Nephron progenitor cell (in vitro differentiated cells): Measurements from ENCODE around the gene ASIP.
"Not testable (repeated sequence)": the region's sequence is repeated elsewhere in the genome, so short reads cannot be mapped to it uniquely, and the experiment has no call there.

Experiments
- DNase-seq: peaks from one replicate; pipeline ENCODE4 v3.0.0; 2021
- H3K27ac Mint-ChIP-seq: 2 replicates; pipeline ENCODE4 v1.8.0; 2021; ENCODE audit warnings: mild to moderate bottlenecking, moderate library complexity, mixed read lengths
- H3K27me3 Mint-ChIP-seq: 2 replicates; pipeline ENCODE4 v1.8.0; 2021; ENCODE audit warnings: mild to moderate bottlenecking, low read depth, mixed read lengths; ENCODE audit not compliant: poor library complexity
- H3K36me3 Mint-ChIP-seq: 2 replicates; pipeline ENCODE4 v1.8.0; 2021; ENCODE audit warnings: low read depth, mixed read lengths
- H3K4me1 Mint-ChIP-seq: 2 replicates; pipeline ENCODE4 v1.8.0; 2021; ENCODE audit warnings: mixed read lengths
- H3K4me3 Mint-ChIP-seq: 2 replicates; pipeline ENCODE4 v1.8.0; 2021; ENCODE audit warnings: mild to moderate bottlenecking, moderate library complexity, mixed read lengths
- H3K9me3 Mint-ChIP-seq: 2 replicates; pipeline ENCODE4 v1.8.0; 2021; ENCODE audit warnings: mild to moderate bottlenecking, moderate library complexity, mixed read lengths
- CTCF ChIP-seq: fragments of 200-600 bp; sonication (generic); IDR thresholded peaks from 2 replicates; pipeline ENCODE4 v1.5.0; 2021; ENCODE audit warnings: antibody characterized with exemption

Gene ASIP

GRCh38 chr20:34293119-34293518 lies 51.9 kb downstream of the ASIP start:
- H3K36me3 Mint-ChIP-seq, result peaks cover 63% of the 10 kb centered on the region
- H3K4me1 Mint-ChIP-seq, result peaks cover 7% of the 10 kb centered on the region
- H3K27me3 Mint-ChIP-seq, result no peaks in the 10 kb centered on the region
- H3K9me3 Mint-ChIP-seq, result no peaks in the 10 kb centered on the region
- no peak overlapping the region for H3K4me3 Mint-ChIP-seq
- no peak for DNase-seq
- TF ChIP-seq CTCF, result no peak
- H3K27ac Mint-ChIP-seq, result no peak overlapping the region

GRCh38 chr20:34293589-34293988 lies 52.4 kb downstream of the ASIP start:
- peaks cover 59% of the 10 kb centered on the region for H3K36me3 Mint-ChIP-seq
- no peaks in the 10 kb centered on the region for H3K9me3 Mint-ChIP-seq
- DNase-seq, result no peak
- H3K27ac Mint-ChIP-seq, result peak overlapping the region; percentile 49
- TF ChIP-seq CTCF, result no peak
- H3K4me1 Mint-ChIP-seq, result peaks cover 7% of the 10 kb centered on the region
- no peak overlapping the region for H3K4me3 Mint-ChIP-seq
- H3K27me3 Mint-ChIP-seq, result no peaks in the 10 kb centered on the region

- no peak for TF ChIP-seq CTCF
- Mint-ChIP-seq H3K4me1 (peaks cover 7% of the 10 kb centered on the region), H3K36me3 (peaks cover 54% of the 10 kb centered on the region), H3K27ac (peak overlapping the region; percentile 96), H3K27me3 (no peaks in the 10 kb centered on the region), H3K4me3 (no peak overlapping the region), H3K9me3 (no peaks in the 10 kb centered on the region)
- DNase-seq, result no peak
Observed at GRCh38 chr20:34294563-34294962, 53.3 kb downstream of the ASIP start.

GRCh38 chr20:34295284-34295683 lies 54.1 kb downstream of the ASIP start:
- no peak overlapping the region for H3K4me3 Mint-ChIP-seq
- H3K27me3 Mint-ChIP-seq, result no peaks in the 10 kb centered on the region
- H3K27ac Mint-ChIP-seq, result no peak overlapping the region
- no peaks in the 10 kb centered on the region for H3K9me3 Mint-ChIP-seq
- DNase-seq, result no peak
- peaks cover 47% of the 10 kb centered on the region for H3K36me3 Mint-ChIP-seq
- TF ChIP-seq CTCF, result no peak
- peaks cover 7% of the 10 kb centered on the region for H3K4me1 Mint-ChIP-seq

GRCh38 chr20:34296468-34296867 lies 55.2 kb downstream of the ASIP start:
- Mint-ChIP-seq H3K4me1 (peaks cover 9% of the 10 kb centered on the region), H3K27ac (no peak overlapping the region), H3K4me3 (no peak overlapping the region), H3K27me3 (no peaks in the 10 kb centered on the region), H3K9me3 (no peaks in the 10 kb centered on the region), H3K36me3 (peaks cover 39% of the 10 kb centered on the region)
- no peak for TF ChIP-seq CTCF
- no peak for DNase-seq

GRCh38 chr20:34298294-34298784 lies 57.1 kb downstream of the ASIP start:
- Mint-ChIP-seq H3K4me1 (peaks cover 18% of the 10 kb centered on the region), H3K36me3 (peaks cover 26% of the 10 kb centered on the region)
- not testable (repeated sequence) for H3K27me3 Mint-ChIP-seq, H3K9me3 Mint-ChIP-seq, H3K27ac Mint-ChIP-seq, H3K4me3 Mint-ChIP-seq, DNase-seq
- peak; percentile 24 for TF ChIP-seq CTCF
